HTERT RPE-1 (cell line): ENCODE data around the gene ZNF91.
"Not testable (repeated sequence)": the region's sequence is repeated elsewhere in the genome, so short reads cannot be mapped to it uniquely, and the experiment has no call there.

Experiments used
- in situ Hi-C: fragments of 300-500 bp; cut with MboI; formaldehyde crosslinking; loops from 4 replicates; pipeline ENCODE4 v1.14.3; 2020; ENCODE audit warnings: low sequenced_read_pairs

Gene ZNF91

DNA sequence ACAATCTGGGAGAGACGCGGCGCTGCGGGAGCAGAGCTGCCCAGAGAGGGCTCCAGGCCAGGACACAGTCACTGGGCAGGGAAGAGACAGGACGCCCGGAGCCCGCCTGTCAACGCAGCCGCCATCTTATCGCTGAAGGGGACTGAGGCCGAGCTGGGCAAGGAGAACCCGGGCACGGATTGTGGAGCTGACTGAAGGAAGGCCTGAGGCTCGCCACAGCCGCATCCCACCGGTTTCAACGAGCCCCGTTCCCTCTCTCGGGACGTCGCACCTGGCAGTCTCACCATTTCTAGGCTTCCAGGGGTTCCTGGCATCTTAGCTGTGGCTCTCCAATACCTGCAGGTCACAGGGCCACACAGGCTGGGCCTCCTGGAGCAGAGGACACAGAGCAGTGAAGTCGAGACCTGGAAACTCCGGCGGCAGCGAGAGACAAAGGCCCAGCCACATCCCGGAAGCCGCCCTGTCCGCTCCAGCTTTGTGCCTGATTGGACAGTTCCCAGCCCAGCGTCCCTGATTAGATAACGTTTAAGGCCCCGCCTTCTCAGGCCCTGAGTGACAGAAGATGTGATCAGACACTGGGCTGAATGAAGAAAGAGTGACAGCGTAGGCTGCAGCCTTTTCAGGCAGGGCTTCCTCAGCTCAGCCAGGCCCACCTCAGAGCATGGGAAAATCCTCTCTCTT is at the start of gene ZNF91:
ZNF91 (minus strand) TSS at position 431 of the 681 bp plus-strand sequence; CDS start at position 314, 117 bp downstream.
- in situ Hi-C loops: no loop called here

DNA sequence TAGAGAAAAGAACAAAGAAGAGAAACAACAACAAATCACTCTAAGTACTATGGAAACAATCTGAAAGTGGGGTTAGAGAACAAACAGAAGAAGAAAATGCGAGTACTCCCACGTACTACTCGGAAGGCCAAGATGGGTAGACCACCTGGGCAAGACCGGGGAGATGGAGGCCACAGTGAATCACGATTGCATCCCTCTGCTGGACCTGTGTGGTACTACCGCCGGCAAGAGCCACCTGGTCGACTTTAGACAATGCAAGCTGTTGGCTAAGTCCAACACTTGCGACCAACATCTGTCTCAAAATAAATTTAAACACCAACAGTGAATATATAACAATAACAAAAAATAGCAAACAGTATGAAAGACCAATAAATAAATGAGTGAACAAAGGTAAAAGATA is 45.5 kb upstream of the ZNF91 start:
- in situ Hi-C loops: no loop called here

DNA sequence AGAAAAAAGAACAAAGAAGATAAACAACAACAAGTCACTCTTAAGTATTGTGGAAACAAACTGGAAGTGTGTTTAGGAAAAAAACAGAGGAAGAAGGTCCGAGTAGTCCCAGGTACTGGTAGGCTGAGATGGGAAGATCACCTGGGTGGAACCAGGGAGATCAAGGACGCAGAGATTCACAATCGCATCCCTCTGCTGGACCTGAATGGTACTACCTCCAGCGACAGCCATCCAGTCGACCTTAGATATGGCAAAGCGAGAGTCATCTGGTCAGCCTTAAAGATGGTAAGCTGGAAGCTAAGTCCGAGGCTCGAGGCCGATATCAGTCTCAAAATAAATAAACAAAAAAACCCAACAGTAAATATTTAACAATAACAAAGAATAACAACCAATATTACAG is 44.9 kb upstream of the ZNF91 start:
- in situ Hi-C loops: no loop called here

DNA sequence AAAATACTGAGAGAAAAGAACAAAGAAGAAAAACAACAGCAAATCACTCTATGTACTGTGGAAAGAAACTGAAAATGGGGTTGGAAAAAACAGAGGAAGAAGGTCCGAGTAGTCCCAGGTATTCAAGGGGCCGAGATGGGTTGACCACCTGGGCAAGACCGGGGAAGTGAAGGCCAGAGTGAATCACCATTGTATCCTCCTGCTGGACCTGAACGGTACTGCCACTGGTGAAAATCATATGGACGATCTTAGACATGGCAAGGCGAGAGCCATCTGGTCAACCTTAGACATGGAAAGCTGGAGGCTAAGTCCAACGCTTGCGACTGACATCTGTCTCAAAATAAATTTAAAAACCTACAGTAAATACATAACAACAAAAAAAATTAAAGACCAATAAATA is 44.4 kb upstream of the ZNF91 start:
- in situ Hi-C loops: no loop called here

DNA sequence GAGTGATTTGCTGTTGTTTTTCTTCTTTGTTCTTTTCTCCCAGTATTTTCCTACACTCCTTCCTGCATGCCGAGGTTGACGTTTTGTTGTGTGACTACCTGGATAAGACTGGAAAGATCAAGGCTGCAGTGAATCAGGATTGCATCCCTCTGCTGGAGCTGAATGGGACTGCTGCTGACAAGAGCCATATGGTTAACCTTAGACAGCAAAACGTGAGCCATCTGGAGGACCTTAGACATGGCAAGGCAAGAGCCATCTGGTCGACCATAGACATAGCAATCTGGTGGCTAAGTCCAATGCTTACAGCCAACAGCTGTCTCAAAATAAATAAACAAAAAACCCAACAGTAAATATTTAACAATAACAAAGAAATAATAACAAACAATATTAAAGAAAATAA is 42.6 kb upstream of the ZNF91 start:
- in situ Hi-C loops: no loop called here

DNA sequence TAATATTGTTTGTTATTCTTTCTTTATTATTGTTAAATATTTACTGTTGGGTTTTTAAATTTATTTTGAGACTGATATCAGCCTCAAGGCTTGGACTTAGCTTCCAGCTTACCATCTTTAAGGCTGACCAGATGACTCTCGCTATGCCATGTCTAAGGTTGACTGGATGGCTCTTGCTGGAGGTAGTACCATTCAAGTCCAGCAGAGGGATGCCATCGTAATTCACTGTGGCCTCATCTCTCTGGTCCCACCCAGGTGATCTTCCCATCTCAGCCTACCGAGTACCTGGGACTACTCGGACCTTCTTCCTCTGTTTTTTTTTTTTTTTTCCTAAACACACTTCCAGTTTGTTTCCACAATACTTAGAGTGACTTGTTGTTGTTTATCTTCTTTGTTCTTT is 41.7 kb upstream of the ZNF91 start:
- in situ Hi-C loops: no loop called here

DNA sequence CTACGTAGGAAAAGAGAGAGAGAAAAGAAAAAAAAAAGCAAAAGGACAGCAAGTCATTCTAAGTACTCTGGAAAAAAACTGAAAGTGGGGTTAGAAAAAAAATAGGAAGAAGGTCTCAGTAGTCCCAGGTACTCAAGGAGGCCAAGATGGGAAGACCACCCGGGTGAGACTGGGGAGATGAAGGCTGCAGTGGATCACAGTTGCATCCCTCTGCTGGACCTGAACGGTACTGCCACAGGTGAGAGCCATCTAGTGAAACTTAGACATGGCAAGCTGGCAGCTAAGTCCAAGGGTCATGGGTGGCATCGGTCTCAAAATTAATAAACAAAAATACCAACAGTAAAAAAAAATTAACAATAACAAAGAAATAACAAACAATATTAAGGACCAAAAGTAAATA is 41.0 kb upstream of the ZNF91 start:
- in situ Hi-C loops: no loop called here

DNA sequence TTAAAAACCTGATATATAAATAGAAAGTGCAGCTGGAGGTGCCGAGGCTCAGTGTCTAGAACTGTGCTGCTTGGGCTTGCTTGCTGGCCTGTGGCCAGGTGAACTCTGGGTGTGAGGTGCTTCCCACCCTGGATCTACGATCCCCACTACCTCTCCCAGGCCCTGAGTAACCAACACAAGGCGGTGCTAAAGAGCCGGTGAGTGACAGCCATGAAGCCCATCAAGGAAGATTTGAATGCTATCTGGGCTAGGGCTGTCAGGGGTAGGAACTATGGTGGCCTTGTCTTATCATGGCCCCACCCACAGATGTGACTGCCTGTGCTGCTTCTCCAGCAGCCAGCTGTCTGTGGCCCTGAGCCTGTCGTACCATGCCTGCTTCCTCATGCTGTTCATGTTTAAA is 25.6 kb upstream of the ZNF91 start:
- in situ Hi-C loops: no loop called here

DNA sequence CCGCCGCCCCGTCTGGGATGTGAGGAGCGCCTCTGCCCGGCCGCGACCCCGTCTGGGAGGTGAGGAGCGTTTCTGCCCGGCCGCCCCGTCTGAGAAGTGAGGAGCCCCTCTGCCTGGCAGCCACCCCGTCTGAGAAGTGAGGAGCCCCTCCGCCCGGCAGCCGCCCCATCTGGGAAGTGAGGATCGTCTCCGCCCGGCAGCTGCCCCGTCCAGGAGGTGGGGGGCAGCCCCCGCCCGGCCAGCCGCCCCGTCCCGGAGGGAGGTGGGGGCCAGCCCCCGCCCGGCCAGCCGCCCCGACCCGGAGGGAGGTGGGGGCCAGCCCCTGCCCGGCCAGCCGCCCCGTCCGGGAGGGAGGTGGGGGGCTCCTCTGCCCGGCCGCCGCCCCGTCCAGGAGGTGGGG is 24.0 kb upstream of the ZNF91 start:
- in situ Hi-C loops: not testable (repeated sequence)

DNA sequence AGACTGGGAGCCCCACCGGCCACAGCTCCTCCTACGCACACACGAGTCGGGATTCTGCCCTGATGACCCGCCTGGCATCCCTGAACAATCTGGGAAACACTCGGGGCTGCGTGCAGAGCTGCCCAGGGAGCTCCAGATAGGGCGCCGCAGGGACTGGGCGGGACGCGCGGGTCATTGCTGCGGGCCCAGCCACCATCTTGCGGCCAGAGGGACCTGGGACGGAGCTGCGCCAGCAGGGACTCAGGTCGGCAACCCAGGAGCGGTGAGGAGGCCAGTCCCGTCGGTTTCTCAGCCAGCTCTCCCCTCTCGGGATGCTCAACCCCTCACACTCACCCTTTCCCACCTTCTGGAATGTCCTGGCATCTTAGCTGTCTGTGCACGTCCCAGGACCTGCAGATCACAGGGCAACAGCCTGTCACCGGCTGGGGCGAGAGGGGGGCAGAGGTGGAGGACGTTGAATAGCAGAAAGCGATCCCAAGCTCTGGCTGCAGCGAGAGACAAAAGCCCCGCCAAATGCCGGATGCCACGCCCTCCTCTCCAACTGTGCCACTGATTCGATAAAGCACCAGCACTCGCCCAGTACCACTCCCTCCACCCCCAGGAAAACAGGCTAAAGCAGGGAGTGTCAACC is 20.4 kb upstream of the ZNF91 start:
- in situ Hi-C loops: no loop called here

DNA sequence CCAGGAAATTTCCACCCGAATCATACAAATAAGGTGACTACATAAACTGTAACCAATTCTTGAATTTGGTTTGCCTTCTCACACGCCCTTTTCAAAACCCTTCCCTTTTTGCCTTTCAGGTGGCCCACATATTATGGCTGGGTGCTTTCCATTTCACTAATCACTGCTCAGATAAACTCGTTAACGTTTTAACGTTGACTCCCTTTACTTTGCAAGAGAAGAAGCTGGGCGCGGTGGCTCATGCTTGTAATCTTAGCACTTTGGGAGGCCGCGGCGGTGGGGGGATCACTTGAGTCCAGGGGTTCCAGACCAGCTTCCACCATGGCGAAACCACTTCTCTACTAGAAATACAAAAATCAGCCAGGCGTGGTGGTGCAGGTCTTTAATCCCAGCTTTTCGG is 19.8 kb upstream of the ZNF91 start:
- in situ Hi-C loops: no loop called here

DNA sequence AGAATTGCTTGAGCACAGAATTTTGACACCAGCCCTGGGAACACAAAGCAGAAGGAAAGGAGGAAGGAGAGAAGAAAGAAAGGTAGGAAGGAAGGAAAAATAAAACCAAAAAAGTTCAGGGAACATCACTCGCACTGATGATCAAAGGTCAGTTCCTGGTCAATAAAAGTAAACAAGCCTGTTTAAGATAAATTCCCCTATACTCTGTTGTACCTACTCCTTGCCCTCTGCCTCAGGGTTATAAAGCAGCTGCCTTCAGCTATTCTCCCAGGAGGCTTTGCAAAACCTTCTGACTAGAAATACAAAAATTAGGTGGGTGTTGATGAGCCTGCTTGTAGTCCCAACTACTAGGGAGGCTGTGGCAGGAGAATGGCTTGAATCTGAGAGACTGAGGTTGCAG is 14.9 kb upstream of the ZNF91 start:
- in situ Hi-C loops: no loop called here

DNA sequence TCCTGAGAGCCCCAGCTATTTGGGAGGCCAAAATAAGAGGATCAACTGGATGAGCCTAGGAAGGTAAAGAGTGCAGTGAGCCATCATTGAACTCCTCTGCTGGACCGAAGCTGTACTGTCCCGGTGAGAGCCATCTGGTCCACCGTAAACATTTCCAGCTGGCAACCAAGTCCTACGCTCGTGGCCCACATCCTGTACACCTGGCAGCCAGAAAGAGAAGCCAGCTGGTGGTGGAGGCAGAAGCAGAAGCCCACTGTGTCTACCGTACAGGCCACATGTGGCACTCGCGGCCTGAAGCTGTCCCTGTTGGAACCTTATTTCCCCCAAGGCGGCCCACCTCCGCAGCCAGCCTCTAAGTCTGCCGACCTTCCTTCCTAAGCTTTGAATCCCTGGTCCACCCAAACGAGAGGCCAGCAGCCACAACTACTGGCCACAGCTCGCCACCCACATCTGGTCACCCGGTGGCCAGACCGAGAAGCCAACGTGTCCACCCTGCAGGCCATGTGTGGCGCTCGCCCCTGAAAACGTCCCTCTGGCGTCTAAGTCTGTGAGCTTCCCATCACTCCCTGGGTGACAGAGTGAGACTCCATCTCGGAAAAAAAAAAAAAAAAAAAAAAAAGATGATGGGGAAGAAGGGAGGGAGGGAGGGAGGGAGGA is 14.2 kb upstream of the ZNF91 start:
- in situ Hi-C loops: no loop called here

DNA sequence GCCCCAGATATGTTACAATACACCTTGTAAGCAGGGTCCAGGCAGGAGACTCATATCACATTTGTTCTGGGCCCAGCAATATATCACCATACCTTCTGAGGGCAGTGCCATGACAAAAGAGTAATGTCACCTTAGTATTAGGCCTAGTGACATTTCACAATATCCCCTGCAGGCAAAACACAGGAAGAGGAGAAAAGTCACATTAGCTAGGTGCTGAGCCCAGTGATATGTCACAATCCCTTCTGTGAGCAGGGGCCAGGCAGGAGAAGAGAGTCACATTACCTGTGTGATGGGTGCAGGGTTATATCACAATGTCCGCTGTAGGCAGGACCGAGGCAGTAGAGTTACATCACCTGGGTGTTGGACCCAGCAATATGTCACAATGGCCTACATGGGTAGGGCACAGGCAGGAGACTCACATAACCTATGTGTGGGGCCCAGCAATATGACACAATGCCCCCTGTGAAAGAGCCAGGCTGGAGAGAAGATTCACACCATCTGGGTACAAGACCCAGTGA is 12.4 kb upstream of the ZNF91 start:
- in situ Hi-C loops: no loop called here

DNA sequence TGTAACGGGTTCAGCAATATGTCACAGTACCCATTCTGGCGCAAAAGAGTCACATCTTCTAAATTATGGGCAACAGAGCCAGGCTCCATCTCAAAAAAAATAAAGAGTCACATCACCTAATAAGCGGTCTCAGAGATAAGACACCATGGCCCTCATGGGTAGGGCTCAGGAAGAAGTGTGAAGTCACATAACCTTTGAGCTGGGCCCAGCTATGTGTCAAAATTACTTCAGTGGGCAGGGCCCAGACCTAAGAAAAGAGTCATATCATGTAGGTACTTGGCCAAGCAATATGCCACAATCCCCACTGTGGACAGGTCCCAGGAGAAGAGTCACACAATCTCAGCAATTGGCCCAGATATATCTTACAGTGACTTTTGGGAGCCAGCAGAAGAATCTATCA is 11.4 kb upstream of the ZNF91 start:
- in situ Hi-C loops: no loop called here

DNA sequence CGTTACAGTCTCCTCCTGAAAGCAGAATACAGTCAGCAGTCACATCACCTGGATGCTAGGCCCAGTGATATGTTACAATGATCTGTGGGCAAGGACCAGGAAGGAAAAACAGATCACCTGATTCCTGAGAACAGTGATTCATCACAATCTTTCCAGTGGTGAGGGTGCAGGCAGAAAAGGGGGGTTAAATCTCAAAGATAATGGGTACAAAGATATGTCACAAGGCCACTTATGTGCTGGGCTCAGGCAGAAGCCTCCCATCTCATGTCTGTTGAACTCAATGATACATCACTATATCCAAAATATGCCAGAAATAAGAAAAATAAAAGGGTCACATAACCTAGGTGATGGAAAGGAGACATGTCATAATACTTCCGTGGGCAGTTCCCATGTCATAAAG is 10.8 kb upstream of the ZNF91 start:
- in situ Hi-C loops: no loop called here

DNA sequence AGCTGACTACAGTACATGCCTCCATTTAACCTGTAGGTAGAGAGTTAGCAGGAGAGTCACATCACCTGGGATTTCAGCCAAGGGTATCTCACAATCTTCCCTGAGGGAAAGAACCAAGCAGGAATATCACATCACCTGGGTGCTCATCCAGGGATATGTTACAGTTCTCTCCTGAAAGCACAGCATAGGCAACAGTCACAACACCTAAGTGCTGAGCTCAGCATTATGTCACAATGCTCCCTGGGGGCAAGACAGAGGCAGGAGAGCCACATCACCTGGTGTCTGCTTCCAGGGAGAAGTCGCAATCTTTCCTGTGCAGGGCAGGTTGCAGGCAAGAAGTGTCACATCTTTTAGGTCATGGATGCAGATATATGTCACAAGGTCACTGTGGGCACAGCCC is 9.4 kb upstream of the ZNF91 start:
- in situ Hi-C loops: no loop called here

DNA sequence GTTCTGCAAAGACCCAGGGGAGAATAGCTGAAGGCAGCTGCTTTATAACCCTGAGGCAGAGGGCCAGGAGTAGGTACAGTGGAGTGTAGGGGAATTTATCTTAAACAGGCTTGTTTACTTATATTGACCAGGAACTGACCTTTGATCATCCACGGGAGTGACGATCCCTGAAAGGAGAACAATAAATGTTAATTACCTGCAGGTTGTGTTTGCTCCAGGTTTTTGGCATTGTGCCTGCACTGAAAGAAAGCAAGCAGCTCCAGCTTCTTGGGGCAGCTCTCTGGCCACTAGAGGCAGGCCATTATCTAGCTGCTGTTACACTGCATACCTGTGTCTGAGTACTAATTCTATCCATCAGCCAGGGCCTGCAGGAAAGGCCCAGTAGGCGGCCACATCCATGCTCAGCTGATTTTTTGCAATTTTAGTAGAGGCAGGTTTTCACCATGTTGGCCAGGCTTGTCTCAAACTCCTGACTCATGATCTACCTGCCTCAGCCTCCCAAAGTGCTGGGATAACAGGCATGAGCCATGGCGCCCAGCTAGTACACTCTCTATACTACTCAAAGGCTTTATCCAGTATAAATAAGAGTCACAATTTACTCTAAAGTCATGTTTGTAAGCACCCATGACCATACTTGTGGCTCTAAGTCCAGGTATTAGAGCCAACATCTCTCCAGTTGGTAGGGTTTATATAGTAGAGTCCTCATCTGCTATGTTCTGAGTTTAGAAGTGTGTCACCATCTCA is 8.5 kb upstream of the ZNF91 start:
- in situ Hi-C loops: no loop called here

DNA sequence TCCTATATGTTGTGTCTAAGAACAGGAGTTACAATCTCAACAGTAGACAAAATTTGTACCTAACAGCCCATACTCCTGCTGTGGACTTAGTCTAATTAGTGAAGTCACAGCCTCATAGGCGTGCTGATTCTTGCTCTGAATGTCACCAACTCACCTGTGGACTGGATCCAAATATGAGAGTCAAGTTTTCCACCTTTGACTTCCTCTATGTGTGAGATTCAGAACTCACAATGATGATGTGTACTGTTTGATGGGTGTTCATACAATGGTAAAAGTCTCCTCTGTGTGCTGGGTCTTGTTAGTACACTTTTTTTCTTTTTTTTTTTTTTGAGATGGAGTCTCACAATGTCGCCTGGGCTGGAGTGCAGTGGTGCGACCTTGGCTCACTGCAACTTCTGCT is 7.8 kb upstream of the ZNF91 start:
- in situ Hi-C loops: no loop called here

DNA sequence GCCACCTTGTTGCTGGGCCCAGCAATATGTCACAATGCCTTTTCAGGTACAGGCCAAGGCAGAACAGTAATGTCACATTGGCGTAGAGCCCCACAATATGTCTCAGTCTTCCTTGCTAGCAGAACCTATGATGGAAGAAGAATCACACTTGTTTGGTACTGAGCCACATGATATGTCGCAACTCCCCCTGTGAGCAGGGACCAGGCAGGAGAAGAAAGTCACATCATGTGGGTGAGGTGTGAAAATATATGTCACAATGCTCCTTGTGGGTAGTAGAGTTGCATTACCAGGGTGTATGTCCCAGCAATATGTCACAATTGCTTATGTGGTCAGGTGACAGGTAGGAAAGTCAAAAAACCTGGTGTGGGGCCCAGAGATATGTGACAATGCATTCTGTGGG is 7.1 kb upstream of the ZNF91 start:
- in situ Hi-C loops: no loop called here

DNA sequence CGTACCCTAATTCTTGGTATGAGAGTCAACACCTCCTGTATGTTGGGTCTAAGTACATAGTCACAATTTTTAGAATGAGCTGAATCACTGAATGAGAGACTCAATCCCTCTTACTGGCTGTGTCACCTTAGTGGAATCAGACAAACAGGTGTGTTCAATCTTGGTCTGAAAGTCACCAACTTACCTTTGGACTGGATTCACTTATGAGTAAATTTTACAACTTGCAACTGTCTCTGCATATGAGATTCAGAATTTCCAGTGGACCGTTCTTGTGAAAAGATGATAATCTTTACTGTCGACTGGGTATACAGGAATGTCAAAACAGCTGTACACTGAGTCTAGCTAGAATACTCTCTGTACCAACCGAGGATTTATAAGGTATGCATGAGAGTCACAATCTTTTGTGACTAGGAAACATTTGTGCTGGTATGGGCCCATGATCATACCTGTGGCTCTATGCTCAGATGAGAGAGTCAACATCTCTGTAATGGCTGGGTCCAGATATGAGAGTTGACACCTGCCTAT is 5.9 kb upstream of the ZNF91 start:
- in situ Hi-C loops: no loop called here
